ENCODE measurements around the gene RBM45.

DNA sequence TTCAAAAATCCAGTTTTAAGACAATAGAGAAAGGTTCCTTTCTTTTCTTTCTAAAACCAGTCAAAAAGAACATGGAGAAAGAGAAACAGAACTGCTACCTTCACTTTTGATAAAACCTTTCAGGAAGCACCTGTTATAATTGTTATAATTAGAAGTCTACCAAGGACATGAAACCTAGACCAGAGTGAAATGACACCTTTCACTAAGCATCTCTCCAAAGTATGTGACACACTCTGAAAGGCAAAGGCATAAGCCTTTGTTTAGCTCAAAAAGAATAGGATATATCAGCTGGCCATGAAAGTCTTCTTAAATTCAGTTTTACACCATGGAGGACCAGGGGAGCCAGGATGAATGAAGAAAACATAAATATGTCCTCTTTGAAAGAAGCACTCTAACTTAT lies 18.8 kb upstream of the RBM45 start:
- TF ChIP-seq, protein P1, sequence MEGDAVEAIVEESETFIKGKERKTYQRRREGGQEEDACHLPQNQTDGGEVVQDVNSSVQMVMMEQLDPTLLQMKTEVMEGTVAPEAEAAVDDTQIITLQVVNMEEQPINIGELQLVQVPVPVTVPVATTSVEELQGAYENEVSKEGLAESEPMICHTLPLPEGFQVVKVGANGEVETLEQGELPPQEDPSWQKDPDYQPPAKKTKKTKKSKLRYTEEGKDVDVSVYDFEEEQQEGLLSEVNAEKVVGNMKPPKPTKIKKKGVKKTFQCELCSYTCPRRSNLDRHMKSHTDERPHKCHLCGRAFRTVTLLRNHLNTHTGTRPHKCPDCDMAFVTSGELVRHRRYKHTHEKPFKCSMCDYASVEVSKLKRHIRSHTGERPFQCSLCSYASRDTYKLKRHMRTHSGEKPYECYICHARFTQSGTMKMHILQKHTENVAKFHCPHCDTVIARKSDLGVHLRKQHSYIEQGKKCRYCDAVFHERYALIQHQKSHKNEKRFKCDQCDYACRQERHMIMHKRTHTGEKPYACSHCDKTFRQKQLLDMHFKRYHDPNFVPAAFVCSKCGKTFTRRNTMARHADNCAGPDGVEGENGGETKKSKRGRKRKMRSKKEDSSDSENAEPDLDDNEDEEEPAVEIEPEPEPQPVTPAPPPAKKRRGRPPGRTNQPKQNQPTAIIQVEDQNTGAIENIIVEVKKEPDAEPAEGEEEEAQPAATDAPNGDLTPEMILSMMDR (IDR thresholded peaks at IDR 0.05; ENCODE audit: insufficient read depth, low read length, poor library complexity, severe bottlenecking): no peak
- TF ChIP-seq EZH2phosphoT487 (conservative IDR thresholded peaks at IDR 0.05; ENCODE audit: low read length): no peak

All from SU-DHL-6 (cell line).